Measurements from ENCODE around the gene ZWILCH.
"Not testable (repeated sequence)": the region's sequence is repeated elsewhere in the genome, so short reads cannot be mapped to it uniquely, and the experiment has no call there.

The ZWILCH gene

DNA sequence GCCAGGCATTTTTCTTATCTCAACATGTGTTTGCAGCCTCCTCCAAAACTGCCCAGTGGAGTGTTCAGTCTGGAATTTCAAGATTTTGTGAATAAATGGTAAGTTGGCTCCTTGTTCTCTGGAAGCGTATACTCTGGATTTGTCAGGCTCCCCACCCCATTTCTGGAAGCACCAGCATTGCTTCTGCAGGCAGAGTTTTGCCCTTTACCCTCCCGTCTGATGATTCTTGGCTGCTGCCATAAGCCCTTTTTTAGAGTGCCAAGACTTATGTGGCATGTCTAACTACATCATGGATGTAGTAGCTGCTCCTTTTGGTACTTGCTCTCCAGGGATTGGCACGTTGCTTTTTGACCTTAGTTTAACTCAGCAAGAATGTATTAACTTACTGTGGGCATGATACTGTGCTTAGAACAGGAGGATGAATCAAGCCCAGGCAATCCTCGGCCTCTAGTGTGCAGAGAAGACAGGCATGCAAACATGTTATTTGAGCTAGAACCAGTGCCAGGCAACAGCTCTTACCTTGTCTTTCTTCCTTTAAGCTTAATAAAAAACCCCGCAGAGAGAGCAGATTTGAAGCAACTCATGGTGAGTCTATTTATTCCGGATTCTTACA, 15.8 kb upstream of the ZWILCH start:
- DNase-seq, result no peak

DNA sequence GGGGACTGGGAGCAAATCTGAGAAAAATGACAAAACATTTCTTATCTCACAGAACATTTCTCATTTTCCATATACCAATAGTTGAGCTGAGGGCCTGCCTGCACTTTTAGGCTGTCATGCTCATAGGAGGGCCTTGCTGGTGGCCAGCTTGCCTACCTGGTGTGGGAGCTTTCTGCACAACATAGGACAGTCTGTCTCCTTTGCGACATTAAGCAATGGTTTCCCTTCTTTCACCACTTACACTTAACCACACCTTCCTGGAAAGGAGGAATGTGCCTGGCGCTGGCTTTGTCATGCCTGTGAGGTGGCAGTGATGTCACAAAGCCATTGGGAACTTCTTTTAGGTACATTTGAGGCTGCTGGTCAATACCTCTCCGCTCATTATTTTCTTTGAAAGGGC, 13.3 kb upstream of the ZWILCH start:
- no peak for DNase-seq

DNA sequence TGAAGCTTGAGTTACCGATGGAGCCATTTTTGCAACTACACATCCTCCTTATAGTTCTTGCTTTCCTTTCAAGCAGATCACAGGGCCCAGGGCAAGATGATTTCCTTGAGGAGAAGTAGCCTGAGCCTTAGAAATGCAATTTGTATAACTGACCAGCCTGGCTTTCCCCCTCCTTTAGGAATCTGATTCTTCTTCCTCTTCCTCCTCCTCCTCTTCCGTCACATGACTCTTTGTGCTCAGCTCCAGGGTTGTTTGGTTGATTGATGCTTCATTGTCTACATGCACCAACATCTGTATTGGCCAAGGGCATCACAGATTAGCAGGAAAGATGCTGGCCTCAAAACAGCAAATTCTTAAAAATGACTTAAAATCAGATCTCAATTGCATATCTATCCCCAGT, 10.9 kb upstream of the ZWILCH start:
- no peak for DNase-seq

DNA sequence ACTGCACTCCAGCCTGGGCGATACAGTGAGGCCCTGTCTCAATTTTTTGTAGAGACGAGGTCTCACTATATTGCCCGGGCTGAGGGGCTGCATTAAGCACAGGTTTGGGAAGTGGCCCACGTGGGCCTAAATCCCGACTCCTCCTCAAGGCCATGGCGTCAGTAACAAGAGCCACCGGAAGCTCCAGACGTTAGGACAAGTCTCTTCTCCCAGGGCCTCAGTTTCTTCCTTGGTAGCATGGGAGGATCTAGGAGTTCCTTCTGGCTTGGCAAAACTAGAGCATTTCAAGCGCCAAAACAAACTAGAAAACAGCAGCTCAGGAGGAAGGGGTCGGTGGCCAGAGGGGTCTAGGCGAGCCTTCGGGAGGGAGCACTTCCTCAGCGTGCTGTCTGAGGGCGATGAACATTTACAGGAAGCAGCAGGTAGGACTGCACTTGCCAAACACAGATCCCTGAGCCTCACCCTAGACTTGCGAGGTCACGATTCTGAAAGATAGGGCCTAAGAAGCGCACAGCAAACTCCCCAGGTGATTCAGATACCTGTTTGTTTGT, 8.1 kb upstream of the ZWILCH start:
- DNase-seq, result no peak

DNA sequence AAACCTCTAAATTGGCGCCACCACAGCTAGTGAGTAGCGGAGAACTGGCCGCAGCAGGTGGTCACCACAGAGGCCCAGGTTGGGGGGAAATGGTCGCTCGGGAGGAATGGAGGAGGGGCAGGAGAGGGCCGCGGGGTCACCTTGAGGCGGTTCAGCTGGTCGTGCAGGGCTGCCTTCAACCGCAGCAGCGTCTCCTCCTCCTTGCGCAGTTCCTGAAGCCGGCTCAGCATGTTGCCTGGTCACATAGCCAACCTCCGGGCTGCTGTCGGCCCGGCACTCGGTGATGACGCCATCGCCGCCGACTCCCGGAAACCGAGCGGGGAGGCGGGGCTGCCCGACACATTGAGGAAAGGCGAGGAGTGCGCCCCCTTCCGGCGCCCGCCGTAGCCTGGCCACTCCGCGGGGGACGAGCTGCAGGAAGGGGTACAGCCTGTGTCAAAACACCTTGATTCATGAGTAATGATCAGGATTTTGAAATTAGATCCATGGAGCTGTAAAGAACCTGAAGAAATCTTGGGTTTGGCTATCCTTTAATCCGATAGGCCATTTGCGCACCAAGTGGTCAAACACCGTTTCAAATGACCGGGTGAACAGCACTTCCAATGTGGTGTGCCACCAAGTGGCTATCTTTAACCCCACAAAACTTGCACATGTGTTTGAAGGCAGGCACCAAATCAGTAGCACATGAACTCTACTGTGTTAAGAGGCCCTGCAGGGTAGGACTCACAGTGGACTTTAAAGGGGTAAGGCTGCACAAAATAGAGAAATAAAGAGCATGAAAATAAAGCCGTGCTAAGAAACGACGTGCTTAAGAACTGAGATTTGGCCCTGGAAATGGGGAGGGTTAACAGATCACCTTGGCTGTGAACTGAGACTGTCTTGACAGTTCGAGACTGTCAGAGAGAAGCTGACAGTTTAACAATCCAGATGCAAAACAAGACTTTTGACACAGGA, 7.3 kb upstream of the ZWILCH start, which contains the start of gene SNAPC5:
SNAPC5 (minus strand) TSS at position 261 of the 954 bp plus-strand sequence; CDS start at position 230, 31 bp downstream.
- DNase-seq, result peak; percentile 87

DNA sequence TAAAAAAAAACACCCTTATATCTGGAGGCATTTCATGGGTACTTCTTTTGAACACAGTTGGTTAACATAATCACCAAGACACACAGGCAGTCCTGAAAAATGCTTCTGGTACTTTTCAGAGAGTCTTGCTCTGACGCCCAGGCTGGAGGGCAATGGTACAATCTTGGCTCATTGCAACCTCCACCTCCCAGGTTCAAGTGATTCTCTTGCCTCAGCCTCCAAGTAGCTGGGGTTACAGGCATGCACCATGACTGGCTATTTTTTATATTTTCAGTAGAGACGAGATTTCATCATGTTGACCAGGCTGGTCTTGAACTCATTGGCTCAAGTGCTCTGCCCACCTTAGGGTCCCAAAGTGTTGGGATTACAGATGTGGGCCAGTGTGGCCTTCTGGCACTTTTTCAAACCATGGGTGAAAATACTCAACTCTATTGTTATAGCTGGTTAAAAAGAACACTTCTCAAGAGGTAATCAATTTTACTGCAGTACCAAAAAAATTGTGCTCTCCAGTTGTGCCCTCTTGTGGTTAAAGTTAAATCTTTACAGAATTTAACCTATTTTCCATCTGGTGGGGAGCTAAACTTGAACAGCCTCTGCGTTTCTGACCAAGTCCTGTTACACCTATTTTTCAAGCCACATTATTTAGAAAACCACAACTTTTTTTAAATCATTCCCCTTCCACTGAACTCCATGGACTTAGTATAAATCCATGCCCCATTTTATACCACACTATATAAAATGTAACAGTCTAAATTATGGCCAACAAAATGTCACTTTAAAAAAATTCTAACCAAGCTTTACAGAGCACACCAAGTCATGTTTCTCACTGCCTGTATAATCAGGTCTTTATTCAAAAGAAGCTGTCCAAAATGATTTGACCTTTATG, 6.4 kb upstream of the ZWILCH start:
- DNase-seq, result no peak

DNA sequence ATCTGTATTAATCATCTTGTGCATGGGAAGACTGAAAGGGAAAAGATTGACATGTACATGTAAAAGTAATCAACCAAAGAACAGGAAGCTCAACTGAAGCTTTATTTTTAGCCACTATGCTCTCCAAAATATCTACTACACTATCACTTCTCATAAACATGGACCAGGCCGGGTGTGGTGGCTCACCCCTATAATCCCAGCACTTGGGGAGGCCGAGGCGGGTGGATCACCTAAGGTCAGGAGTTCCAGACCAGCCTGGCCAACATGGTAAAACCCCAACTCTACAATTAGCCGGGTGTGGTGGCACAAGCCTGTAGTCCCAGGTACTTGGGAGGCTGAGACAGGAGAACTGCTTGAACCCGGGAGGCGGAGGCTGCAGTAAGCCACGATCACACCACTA, 4.8 kb upstream of the ZWILCH start:
- not testable (repeated sequence) for DNase-seq

DNA sequence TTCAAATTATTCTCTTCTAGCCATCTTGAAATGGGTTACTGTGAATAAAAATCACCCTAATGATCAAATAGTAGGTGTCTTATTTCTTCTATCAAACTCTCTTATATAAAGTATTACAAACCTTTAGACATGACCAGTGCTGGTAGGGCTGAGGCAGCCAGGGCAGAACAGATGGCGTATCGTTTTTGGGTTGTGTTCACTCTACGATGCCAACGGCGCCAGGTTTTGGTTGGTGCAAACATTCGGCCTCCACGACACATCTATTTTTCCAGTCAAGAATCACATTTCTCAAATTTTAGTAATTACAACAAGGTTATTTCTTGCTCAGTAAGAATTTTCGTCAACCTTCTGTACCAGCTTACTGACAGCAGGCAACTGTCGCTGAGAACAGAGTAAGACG, 2.6 kb upstream of the ZWILCH start:
- DNase-seq, result no peak

DNA sequence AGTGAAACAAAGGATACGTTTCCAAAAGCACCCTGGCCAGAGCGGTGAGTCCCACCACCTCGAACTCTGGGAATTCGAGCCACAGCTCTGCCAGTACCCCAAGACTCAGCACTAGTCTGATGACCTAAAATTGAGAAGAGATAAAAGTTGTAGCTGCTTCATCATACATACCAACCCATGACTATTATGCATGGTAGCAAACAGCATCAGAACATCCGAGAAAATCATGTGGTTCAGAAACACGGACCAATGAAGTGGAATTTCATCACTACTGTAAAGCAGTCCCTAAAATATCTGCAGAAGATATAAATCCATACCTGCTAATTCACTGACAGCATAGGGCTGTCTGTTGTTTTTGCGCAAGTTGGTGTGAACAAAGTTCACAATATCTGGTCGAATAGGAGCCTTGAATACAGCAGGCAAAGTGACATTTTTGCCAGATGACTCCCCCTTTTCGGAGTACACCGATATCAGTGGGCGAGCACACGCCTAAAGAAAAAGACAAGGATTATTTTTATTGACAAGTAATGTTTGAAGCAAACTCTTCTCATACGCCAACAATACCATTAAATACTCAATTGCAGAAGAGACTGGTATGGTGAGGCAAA, 2.0 kb upstream of the ZWILCH start:
- DNase-seq, result not testable (repeated sequence)

DNA sequence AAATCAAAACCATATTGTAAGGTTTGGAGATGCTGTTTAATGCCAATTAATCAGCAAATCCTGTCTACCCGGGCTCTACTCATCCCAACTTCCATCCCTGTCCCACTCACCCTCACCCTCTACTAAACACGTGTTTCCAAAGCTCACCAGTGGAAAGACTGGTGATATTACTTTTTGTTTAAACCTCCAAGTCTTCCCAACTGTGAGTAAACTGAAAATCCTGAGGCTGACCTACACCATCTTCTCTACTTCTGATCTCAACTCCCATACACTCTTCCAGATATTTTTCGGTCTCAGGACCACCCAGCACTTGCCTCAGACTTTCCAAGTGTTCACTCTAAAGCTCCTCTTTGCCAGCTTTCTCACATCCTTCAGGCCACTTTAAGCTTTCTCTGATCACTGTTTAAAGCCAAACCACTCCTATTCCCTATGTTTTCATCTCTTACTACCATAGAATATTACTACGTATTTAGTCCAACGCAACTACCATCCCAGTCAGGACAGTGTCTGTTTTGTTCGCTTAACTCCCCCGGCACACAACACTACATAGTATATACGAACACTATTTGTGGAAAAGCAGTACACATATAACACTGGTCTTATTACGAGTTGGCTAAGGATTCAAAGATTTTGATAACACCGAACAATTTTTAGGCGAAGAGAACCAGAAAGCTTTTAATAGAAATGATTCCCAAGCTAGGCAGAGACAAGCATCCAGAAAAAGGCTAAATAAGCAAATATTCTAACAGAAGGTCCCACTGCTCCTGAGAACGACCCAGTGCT, 1.2 kb upstream of the ZWILCH start:
- no peak for DNase-seq

DNA sequence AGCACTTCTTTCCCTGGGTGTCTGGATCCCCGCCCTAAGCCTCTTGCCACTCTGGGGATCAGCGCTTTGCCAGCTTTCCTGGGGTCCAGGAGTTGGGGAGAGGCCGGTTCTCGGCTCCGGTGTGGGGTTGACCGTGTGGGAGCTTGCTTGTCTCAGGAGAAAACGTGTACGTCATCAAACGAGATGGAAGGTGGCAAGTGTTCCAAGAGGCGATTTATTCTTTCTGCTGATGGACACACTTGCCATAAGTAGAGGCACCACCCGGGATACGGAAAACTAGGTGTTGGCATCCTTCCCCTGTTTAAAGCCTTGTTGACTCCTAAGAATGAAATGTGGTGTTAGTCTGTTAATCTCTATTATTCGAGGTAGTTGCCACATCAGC, 295 bp downstream of the ZWILCH start:
- DNase-seq, result no peak

DNA sequence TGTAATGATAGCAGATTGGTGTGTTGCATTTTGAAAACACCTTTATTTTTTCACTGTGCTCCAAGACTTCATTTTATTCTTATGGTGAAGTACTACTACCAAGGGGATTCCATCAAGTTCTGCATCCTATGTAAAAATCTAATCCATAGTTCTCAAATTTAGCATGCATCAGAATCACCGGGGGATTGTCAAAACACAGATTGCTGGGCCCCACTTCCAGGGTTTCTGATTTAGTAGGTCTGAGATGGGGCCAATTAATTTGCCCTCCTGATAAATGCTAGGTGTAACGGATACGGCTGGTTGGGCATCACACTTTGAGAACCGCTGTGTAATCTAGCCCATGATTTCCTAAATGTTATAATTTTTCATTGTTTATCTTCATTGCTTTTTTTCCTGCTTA, 692 bp downstream of the ZWILCH start:
- no peak for DNase-seq

DNA sequence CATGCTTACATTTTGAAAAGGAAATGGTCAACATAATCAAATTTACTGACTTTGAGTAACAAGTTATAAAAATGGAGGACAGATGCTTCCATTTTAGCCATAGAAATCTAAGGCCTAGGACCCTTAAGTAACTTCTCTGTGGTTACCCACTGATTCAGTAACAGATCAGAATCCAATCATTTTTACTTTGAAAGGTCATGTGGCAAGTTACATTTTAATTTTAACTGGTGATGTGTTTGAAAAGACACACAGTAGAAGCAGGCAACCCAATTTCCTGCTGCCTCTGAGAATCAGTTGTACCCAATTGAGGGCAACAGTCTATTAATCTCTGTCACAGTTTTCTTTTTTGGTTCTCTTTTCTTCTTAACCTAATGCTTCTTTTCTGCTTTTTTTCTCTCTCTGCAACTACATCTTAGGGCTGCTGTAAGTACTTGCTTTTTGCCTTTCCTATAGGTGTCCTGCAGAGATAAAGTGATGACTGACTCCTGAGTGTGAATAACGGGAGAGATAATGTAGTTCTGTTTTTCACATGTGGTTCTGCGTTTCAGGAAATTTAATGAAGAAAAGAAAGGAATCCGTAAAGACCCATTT, 3.3 kb downstream of the ZWILCH start:
- DNase-seq, result no peak

DNA sequence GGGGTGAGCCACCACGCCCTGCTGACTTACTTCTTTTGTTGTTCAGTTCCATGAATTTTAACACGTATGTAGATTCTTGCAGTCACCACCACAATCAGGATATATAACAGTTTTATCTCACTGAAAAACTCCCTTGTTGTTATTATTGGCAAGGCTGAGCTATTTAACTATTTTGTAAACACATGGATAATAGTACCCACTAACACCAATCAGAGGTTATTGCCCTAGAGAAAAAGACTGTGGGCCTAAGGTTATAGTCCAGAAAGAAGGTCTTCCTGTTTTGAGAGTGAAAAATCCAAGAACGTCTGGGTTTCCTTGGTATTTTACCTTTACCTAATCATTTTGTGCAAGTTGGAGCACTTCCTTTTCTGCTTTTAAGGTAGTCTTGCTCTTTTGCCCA, 9.5 kb downstream of the ZWILCH start:
- no peak for DNase-seq

DNA sequence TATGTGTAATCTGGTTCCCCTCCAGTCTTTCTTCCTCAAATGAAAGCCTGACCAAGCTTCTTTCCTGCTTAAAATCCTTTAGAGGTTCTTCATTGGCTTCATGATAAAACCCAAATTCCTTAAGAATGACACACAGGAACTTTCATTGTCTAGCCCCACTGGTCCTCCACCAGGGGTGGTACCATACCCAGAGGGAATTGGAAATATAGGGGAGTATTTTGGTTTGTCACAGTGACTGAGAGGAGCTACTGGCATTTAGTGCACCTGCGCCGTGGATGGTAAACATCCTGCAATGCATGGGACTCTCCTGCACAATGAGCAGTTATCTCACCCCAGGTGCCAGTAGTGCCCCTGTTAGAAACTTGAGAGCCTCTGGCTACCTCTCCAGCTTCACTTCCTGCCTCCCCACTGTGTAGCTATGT, 10.8 kb downstream of the ZWILCH start:
- no peak for DNase-seq

DNA sequence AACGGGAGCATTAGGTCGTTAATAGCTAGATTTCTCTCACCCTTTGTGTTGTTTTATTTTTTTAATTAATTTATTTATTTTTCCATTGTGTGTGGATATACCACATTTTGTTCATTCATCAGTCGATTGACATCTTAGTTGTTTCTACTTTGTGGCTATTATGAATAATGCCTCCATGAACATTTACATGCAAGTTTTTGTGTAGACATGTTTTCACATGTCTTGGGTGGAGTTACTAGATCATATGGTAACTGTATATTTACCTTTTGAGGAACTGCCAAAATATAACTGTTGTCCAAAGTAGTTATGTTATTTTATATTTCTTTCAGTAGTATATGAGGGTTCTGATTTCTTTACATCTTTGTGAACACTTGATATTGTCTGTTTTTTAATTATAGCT, 18.8 kb downstream of the ZWILCH start:
- DNase-seq, result no peak

DNA sequence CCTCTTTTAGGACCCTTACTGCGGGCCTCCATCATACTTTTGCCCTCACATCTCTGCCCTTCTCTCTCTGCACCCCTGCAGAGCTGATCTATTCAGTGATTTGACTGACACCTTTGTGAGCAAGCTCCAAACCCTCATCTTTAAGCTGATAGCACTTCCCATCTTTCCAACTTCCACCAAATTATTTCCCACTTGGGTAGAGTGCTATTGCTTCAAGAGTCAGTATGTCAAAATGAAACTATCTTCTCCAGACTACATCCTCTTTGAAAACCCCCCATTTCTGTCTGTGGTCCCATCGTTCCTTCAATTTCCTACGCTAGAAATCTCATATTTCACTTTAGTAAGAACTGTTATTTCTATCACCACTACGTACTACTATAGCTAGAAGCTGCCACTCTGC, 19.7 kb downstream of the ZWILCH start:
- DNase-seq, result no peak

DNA sequence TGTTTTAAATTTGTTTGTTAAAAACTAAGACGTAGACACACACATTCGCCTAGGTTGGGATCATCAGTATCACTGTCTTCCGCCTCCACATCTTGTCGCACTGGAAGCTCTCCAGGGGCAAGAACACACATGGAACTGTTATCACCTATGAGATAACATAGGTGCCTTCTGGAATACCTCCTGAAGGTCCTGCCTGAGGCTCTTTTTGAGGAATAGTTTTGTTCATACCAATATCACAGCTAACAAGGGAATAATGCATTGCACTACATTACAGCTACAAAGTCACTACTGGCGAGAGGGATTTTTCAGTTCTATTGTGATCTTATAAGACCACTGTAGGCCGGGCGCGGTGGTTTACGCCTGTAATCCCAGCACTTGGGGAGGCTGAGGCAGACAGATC, 29.9 kb downstream of the ZWILCH start:
- DNase-seq, result no peak

DNA sequence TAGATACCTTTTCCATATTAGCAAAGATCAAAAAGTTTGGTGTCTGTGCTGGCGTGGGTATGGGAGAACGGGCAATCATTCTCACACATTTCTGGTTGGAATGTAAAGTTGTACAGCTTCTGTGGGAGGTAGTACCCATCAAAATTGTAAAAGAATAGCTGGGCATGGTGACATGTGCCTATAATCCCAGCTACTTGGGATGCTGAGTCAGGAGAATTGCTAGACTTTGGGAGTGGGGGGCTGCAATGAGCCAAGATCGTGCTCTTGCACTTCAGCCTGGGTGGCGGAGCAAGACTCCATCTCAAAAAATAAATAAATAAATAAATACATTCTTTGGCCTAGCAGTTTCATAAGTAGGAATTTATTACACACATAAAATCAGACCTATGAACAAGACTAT, 37.8 kb downstream of the ZWILCH start:
- no peak for DNase-seq

DNA sequence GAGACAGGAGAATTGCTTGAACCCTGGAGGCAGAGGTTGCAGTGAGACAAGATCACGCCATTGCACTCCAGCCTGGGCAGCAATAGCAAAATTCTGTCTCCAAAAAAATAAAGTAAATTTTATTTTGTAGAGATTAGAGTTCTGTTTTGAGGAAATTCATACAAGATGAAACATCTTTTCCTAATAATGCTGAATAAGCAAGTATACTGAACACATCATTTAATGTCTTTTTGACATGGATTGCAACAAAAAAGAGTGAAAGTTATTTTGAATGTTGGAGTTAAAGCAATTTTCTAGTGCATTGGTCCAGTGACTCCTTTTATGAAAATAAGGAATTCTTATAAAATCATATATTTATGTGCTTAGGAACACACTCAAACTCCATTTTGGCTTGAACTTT, 40.1 kb downstream of the ZWILCH start:
- DNase-seq, result no peak

DNA sequence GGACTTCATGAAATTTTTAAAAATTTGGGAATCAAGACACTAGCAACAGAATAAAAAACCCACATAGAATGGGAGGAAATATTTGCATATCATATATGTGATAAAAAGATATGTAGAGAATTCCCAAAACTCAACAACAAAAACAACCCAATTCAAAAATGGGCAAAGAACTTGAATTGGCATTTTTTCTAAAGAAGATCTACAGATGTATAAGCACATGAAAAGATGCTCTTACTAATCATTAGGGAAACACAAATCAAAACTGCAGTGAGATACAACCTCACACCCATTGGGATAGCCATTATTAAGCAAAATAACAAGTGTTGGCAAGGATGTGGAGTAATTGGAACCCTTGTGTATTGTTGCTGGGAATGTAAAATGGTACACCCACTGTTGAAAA, 50.6 kb downstream of the ZWILCH start:
- no peak for DNase-seq

Measured in GOT3 (cell line).